Astrocyte (in vitro differentiated cells and primary cell): ENCODE data around the gene TRIM44. TPM values are rescaled to one million over a fixed set of nuclear protein-coding genes. Genes with fewer than 3 reads are reported as not detected.

Source experiments
- DNase-seq: peaks from one replicate; pipeline ENCODE4 v3.0.0-alpha.2; 2010; ENCODE audit warnings: low read depth
- FAIRE-seq: peaks from 2 replicates; lab custom pipeline; 2011; peaks lifted over from hg19 to GRCh38; lab: Jason Lieb, UNC
- H2AFZ ChIP-seq: 2 replicates; pipeline ENCODE4 v1.6.0; 2012; ENCODE audit warnings: low read depth, low read length, inconsistent platforms
- H3K27ac ChIP-seq: 2 replicates; pipeline ENCODE4 v1.5.1; 2011; ENCODE audit warnings: low read depth, low read length, inconsistent platforms
- H3K27me3 ChIP-seq: 2 replicates; pipeline ENCODE4 v1.6.0; 2011; ENCODE audit warnings: low read length, inconsistent platforms; ENCODE audit not compliant: insufficient read depth
- H3K36me3 ChIP-seq: 2 replicates; pipeline ENCODE4 v1.5.1; 2011; ENCODE audit warnings: low read length, inconsistent platforms; ENCODE audit not compliant: insufficient read depth
- H3K4me1 ChIP-seq: 2 replicates; pipeline ENCODE4 v1.5.1; 2011; ENCODE audit warnings: low read length, inconsistent platforms; ENCODE audit not compliant: insufficient read depth
- H3K4me2 ChIP-seq: 2 replicates; pipeline ENCODE4 v1.6.0; 2012; ENCODE audit warnings: low read length, inconsistent platforms
- H3K4me3 ChIP-seq: 2 replicates; pipeline ENCODE4 v1.5.1; 2011; ENCODE audit warnings: low read depth, mild to moderate bottlenecking, low read length, inconsistent platforms; ENCODE audit not compliant: insufficient read depth
- H3K79me2 ChIP-seq: 2 replicates; pipeline ENCODE4 v1.6.0; 2012; ENCODE audit warnings: mild to moderate bottlenecking, low read length, inconsistent platforms; ENCODE audit not compliant: insufficient read depth
- H3K9ac ChIP-seq: 2 replicates; pipeline ENCODE4 v1.6.0; 2012; ENCODE audit warnings: mild to moderate bottlenecking, low read length, inconsistent platforms
- H3K9me3 ChIP-seq: 2 replicates; pipeline ENCODE4 v1.5.1; 2012; ENCODE audit warnings: low read depth, mild to moderate bottlenecking, low read length, inconsistent platforms; ENCODE audit not compliant: insufficient read depth
- H4K20me1 ChIP-seq: 2 replicates; pipeline ENCODE4 v1.6.0; 2012; ENCODE audit warnings: low read length, inconsistent platforms; ENCODE audit not compliant: insufficient read depth
- H3K27ac Mint-ChIP-seq: one replicate; pipeline ENCODE4 v1.8.0; 2021; ENCODE audit warnings: mild to moderate bottlenecking, mixed read lengths; ENCODE audit not compliant: unreplicated experiment
- H3K27me3 Mint-ChIP-seq: one replicate; pipeline ENCODE4 v1.8.0; 2021; ENCODE audit warnings: low read depth, mixed read lengths; ENCODE audit not compliant: unreplicated experiment
- H3K36me3 Mint-ChIP-seq: one replicate; pipeline ENCODE4 v1.8.0; 2021; ENCODE audit warnings: low read depth, mixed read lengths; ENCODE audit not compliant: unreplicated experiment
- H3K4me1 Mint-ChIP-seq: one replicate; pipeline ENCODE4 v1.8.0; 2021; ENCODE audit warnings: low read depth, mixed read lengths; ENCODE audit not compliant: unreplicated experiment
- H3K4me3 Mint-ChIP-seq: one replicate; pipeline ENCODE4 v1.8.0; 2021; ENCODE audit warnings: mild to moderate bottlenecking, moderate library complexity, mixed read lengths; ENCODE audit not compliant: unreplicated experiment
- H3K9me3 Mint-ChIP-seq: one replicate; pipeline ENCODE4 v1.8.0; 2021; ENCODE audit warnings: mild to moderate bottlenecking, mixed read lengths; ENCODE audit not compliant: unreplicated experiment
- CTCF ChIP-seq: IDR thresholded peaks from 2 replicates; pipeline ENCODE4 v1.5.1; 2011; ENCODE audit warnings: low read depth, mild to moderate bottlenecking, inconsistent platforms, low read length, moderate library complexity; ENCODE audit not compliant: insufficient read depth
- EZH2 ChIP-seq: IDR thresholded peaks from 2 replicates; pipeline ENCODE4 v1.6.1; 2012; ENCODE audit warnings: mild to moderate bottlenecking, low read length, inconsistent platforms; ENCODE audit not compliant: insufficient read depth
- total RNA-seq: library from RNA; stranded (reverse); gene quantifications from 2 replicates; pipeline ENCODE4 v1.2.1, GENCODE V29; 2021

The TRIM44 gene
- total RNA-seq, 1 donor from 2014 or later = 61.0 TPM

DNA sequence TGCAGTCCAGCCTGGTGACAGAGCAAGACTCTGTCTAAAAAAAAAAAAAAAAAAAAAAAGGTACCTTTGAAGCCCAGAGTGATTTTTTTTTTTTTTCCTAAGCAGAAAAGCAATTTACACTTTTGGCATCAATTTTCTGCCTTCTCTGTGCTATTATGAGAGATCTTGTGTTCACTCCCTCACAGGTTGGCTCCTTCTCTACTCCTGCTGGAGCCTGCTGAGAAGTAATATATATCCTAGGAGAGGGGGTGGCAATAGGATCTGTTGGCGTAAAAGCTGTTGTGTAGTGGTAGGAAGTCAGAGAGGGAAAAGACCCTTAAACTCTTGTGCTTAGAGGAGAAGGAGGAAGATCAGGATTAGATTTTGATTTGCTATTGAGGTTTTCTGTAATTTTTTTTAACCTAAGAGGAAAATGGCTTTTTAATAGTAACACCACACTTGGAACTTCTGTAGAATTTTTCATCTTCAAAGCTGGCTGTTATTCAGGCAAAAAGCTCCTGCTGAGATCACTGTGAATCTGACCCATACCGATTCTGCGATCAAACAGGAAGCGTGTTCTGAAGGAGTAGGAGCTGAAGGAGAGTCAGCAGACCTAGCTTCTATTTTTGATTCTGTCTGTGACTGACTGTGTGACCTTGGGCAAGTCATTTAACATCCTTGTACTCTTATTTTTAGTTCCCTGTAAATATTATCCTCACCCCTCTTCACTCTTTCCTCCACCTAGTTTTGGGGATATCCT is 77.7 kb downstream of the TRIM44 start:
- H3K27ac ChIP-seq = no peak overlapping the region
- no peaks in the 10 kb centered on the region for H3K9me3 Mint-ChIP-seq
- H2AFZ ChIP-seq = no peak overlapping the region
- no peaks in the 10 kb centered on the region for H3K79me2 ChIP-seq
- H3K4me2 ChIP-seq = no peak overlapping the region
- DNase-seq (no peak), FAIRE-seq (no peak)
- peaks cover 14% of the 10 kb centered on the region for H3K36me3 ChIP-seq
- H3K4me1 Mint-ChIP-seq = peaks cover 14% of the 10 kb centered on the region
- H3K9me3 ChIP-seq = no peaks in the 10 kb centered on the region
- H3K27ac Mint-ChIP-seq = no peak overlapping the region
- no peak for TF ChIP-seq CTCF
- no peak for TF ChIP-seq EZH2
- peaks cover 12% of the 10 kb centered on the region for H3K36me3 Mint-ChIP-seq
- no peaks in the 10 kb centered on the region for H3K27me3 ChIP-seq
- H3K4me3 ChIP-seq = no peak overlapping the region
- H3K9ac ChIP-seq = no peak overlapping the region
- no peak overlapping the region for H3K4me3 Mint-ChIP-seq
- H3K27me3 Mint-ChIP-seq = no peaks in the 10 kb centered on the region
- no peaks in the 10 kb centered on the region for H3K4me1 ChIP-seq
- H4K20me1 ChIP-seq = peaks cover 12% of the 10 kb centered on the region

DNA sequence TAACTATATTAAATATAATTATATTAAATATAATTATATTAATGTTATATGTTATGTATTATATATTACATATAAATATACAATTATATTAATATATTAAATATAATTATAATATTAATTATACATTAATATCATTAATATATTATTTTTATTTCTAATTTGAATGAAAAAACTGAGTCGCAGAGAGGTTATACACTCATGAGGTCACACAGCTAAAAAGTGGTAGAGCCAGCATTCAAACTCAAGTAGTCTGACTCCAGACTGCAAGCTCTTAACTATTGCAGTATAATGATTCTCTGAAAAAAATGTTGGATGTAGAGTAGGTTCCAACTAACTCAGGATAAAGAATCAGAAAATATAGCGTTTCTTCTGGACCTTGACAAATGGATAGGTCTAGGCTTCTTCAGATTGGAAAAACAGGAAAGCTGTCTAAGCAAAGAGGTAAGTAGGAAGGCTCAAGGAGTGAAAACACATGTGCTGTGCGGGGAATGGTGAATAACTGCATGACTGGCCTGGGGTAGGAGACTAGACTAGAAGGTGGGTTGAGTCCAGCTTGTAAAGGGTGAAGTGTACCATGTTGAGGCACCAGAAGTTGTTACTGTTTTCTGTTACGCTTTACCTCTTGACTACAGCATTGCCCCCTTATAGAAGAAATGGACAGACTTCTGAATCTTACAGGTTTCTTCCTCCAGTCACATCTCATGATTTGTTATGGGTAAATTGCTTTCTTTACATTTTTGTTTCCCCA is 80.3 kb downstream of the TRIM44 start:
- FAIRE-seq (no peak), DNase-seq (no peak)
- H3K27me3 Mint-ChIP-seq = no peaks in the 10 kb centered on the region
- H3K79me2 ChIP-seq = no peaks in the 10 kb centered on the region
- peaks cover 14% of the 10 kb centered on the region for H3K36me3 Mint-ChIP-seq
- H3K9ac ChIP-seq = no peak overlapping the region
- H2AFZ ChIP-seq = no peak overlapping the region
- no peak overlapping the region for H3K27ac ChIP-seq
- H3K4me1 Mint-ChIP-seq = no peaks in the 10 kb centered on the region
- no peak overlapping the region for H3K27ac Mint-ChIP-seq
- H3K9me3 Mint-ChIP-seq = no peaks in the 10 kb centered on the region
- H3K36me3 ChIP-seq = no peaks in the 10 kb centered on the region
- TF ChIP-seq CTCF (no peak), EZH2 (no peak)
- no peaks in the 10 kb centered on the region for H3K9me3 ChIP-seq
- peaks cover 33% of the 10 kb centered on the region for H4K20me1 ChIP-seq
- no peak overlapping the region for H3K4me3 Mint-ChIP-seq
- no peak overlapping the region for H3K4me3 ChIP-seq
- no peaks in the 10 kb centered on the region for H3K27me3 ChIP-seq
- H3K4me1 ChIP-seq = no peaks in the 10 kb centered on the region
- H3K4me2 ChIP-seq = no peak overlapping the region
